Measurements from ENCODE around the gene B3GALT5. TPM values are rescaled to one million over a fixed set of nuclear protein-coding genes. Genes with fewer than 3 reads are reported as not detected.

B3GALT5 gene
- total RNA-seq, 2 donors from 2014 or later = 114 to 205 TPM

- Histone ChIP-seq H3K9ac (ENCODE audit: low read depth in 2 of 2, low read length in 2 of 2) (peak overlapping the region; percentile 28 to 67), H3K27ac (peak overlapping the region; percentile 87), H3K4me3 (no peak overlapping the region), H3K36me3 (no peaks in the 10 kb centered on the region), H3K9me3 (no peaks in the 10 kb centered on the region), H3K27me3 (no peaks in the 10 kb centered on the region), H3K4me1 (peaks cover 10% of the 10 kb centered on the region)
- no peak for TF ChIP-seq CTCF (IDR thresholded peaks at IDR 0.05)
- intact Hi-C loops (cut with DNase I) = loop anchor here (10.0 kb wide), 1 partner anchor 113 kb away; no protein-coding TSS in a partner anchor
- DNase-seq = no peak
Measured at GRCh38 chr21:39638281-39638680, 25.5 kb downstream of the B3GALT5 start.

- H3K27me3 ChIP-seq = no peaks in the 10 kb centered on the region
- no peaks in the 10 kb centered on the region for H3K9me3 ChIP-seq
- intact Hi-C loops (cut with DNase I) = no loop called here
- TF ChIP-seq CTCF (IDR thresholded peaks at IDR 0.05) = no peak
- no peak overlapping the region for H3K4me3 ChIP-seq
- H3K27ac ChIP-seq = no peak overlapping the region
- H3K9ac ChIP-seq (ENCODE audit: low read depth in 2 of 2, low read length in 2 of 2) = no peak overlapping the region
- H3K36me3 ChIP-seq = no peaks in the 10 kb centered on the region
- peak; percentile 17 for DNase-seq
- H3K4me1 ChIP-seq = peaks cover 12% of the 10 kb centered on the region
Measured at GRCh38 chr21:39640754-39641153, 28.0 kb downstream of the B3GALT5 start.

GRCh38 chr21:39641827-39642450 lies 29.2 kb downstream of the B3GALT5 start:
- intact Hi-C loops (cut with DNase I) = no loop called here
- no peak for DNase-seq
- H3K9ac ChIP-seq (ENCODE audit: low read depth in 2 of 2, low read length in 2 of 2) = no peak overlapping the region
- peaks cover 12% of the 10 kb centered on the region for H3K4me1 ChIP-seq
- TF ChIP-seq CTCF (IDR thresholded peaks at IDR 0.05) = no peak
- no peak overlapping the region for H3K27ac ChIP-seq
- no peaks in the 10 kb centered on the region for H3K36me3 ChIP-seq
- no peak overlapping the region for H3K4me3 ChIP-seq
- H3K27me3 ChIP-seq = no peaks in the 10 kb centered on the region
- H3K9me3 ChIP-seq = no peaks in the 10 kb centered on the region

- Histone ChIP-seq H3K27ac (peak overlapping the region; percentile 72), H3K36me3 (no peaks in the 10 kb centered on the region), H3K9me3 (no peaks in the 10 kb centered on the region), H3K4me1 (peaks cover 9% of the 10 kb centered on the region), H3K9ac (ENCODE audit: low read depth in 2 of 2, low read length in 2 of 2) (peak overlapping the region in 1 of 2 donors; percentile 63), H3K27me3 (no peaks in the 10 kb centered on the region), H3K4me3 (no peak overlapping the region)
- peak; percentile 21 for DNase-seq
- intact Hi-C loops (cut with DNase I) = no loop called here
- TF ChIP-seq CTCF (IDR thresholded peaks at IDR 0.05) = no peak
Measured at GRCh38 chr21:39644062-39644560, 31.4 kb downstream of the B3GALT5 start.

- Histone ChIP-seq H3K9me3 (no peaks in the 10 kb centered on the region), H3K27ac (no peak overlapping the region), H3K36me3 (no peaks in the 10 kb centered on the region), H3K4me1 (peaks cover 9% of the 10 kb centered on the region), H3K9ac (ENCODE audit: low read depth in 2 of 2, low read length in 2 of 2) (no peak overlapping the region), H3K4me3 (no peak overlapping the region), H3K27me3 (no peaks in the 10 kb centered on the region)
- no peak for TF ChIP-seq CTCF (IDR thresholded peaks at IDR 0.05)
- intact Hi-C loops (cut with DNase I) = no loop called here
- peak; percentile 17 for DNase-seq
Measured at GRCh38 chr21:39645331-39645730, 32.6 kb downstream of the B3GALT5 start.
